GM23338 (cell line): ENCODE results near the gene ZDHHC12. TPM values are rescaled to one million over a fixed set of nuclear protein-coding genes. Genes with fewer than 3 reads are reported as not detected.

Experiments
- ATAC-seq: fragments of 200-7000 bp; cut with Tn5 transposase; 3 replicates; pipeline ENCODE4 v1.9.1; 2020
- DNase-seq: peaks from one replicate; pipeline ENCODE4 v3.0.0-alpha.2; 2015; ENCODE audit warnings: low spot score
- H2AFZ ChIP-seq: fragments of 200-600 bp; sonication (generic); 2 replicates; pipeline ENCODE4 v1.8.0; 2016; ENCODE audit warnings: antibody characterized with exemption, mild to moderate bottlenecking, moderate library complexity
- H3F3A ChIP-seq: fragments of 200-600 bp; sonication (generic); replicated peaks from 2 replicates; pipeline ENCODE4 v1.8.0; 2017; ENCODE audit warnings: antibody characterized with exemption, mixed run types, low read depth
- H3K27ac ChIP-seq: fragments of 200-600 bp; sonication (generic); 2 replicates; pipeline ENCODE4 v1.6.1; 2016; ENCODE audit warnings: low read depth
- H3K27me3 ChIP-seq: fragments of 200-600 bp; sonication (generic); 2 replicates; pipeline ENCODE4 v1.8.0; 2016; ENCODE audit warnings: mild to moderate bottlenecking, mixed run types, moderate library complexity; ENCODE audit not compliant: insufficient read depth
- H3K36me3 ChIP-seq: fragments of 200-600 bp; sonication (generic); 2 replicates; pipeline ENCODE4 v1.8.0; 2016; ENCODE audit warnings: mild to moderate bottlenecking; ENCODE audit not compliant: insufficient read depth
- H3K4me1 ChIP-seq: fragments of 200-600 bp; sonication (generic); 2 replicates; pipeline ENCODE4 v1.8.0; 2016; ENCODE audit warnings: mild to moderate bottlenecking, moderate library complexity; ENCODE audit not compliant: insufficient read depth
- H3K4me2 ChIP-seq: fragments of 200-600 bp; sonication (generic); 2 replicates; pipeline ENCODE4 v1.7.1; 2017; ENCODE audit warnings: mixed run types
- H3K4me3 ChIP-seq: fragments of 200-600 bp; sonication (generic); 2 replicates; pipeline ENCODE4 v1.6.1; 2016; ENCODE audit warnings: mixed run types
- H3K79me2 ChIP-seq: fragments of 200-600 bp; sonication (generic); replicated peaks from 2 replicates; pipeline ENCODE4 v1.8.0; 2017; ENCODE audit warnings: mild to moderate bottlenecking; ENCODE audit not compliant: insufficient read depth
- H3K9me2 ChIP-seq: fragments of 200-600 bp; sonication (generic); 2 replicates; pipeline ENCODE4 v1.8.0; 2017; ENCODE audit not compliant: insufficient read depth
- H4K20me1 ChIP-seq: fragments of 200-600 bp; sonication (generic); replicated peaks from 2 replicates; pipeline ENCODE4 v1.8.0; 2017; ENCODE audit warnings: mild to moderate bottlenecking; ENCODE audit not compliant: insufficient read depth
- H3K27ac Mint-ChIP-seq: 2 replicates; pipeline ENCODE4 v1.8.0; 2020; ENCODE audit warnings: inconsistent platforms, mild to moderate bottlenecking, moderate library complexity, mixed read lengths
- H3K27me3 Mint-ChIP-seq: 3 replicates; pipeline ENCODE4 v1.8.0; 2022; ENCODE audit warnings: low read depth, mild to moderate bottlenecking, moderate library complexity, mixed read lengths, inconsistent platforms; ENCODE audit not compliant: insufficient read depth, poor library complexity
- H3K36me3 Mint-ChIP-seq: 3 replicates; pipeline ENCODE4 v1.8.0; 2021; ENCODE audit warnings: low read depth, mild to moderate bottlenecking, inconsistent platforms, moderate library complexity, mixed read lengths
- H3K4me1 Mint-ChIP-seq: 3 replicates; pipeline ENCODE4 v1.8.0; 2020; ENCODE audit warnings: mild to moderate bottlenecking, inconsistent platforms, mixed read lengths
- H3K4me3 Mint-ChIP-seq: 3 replicates; pipeline ENCODE4 v1.8.0; 2021; ENCODE audit warnings: moderate library complexity, mild to moderate bottlenecking, inconsistent platforms, mixed read lengths
- H3K9me3 Mint-ChIP-seq: 3 replicates; pipeline ENCODE4 v1.8.0; 2020; ENCODE audit warnings: moderate library complexity, mild to moderate bottlenecking, inconsistent platforms, mixed read lengths
- CREB1 ChIP-seq: fragments of 250-450 bp; sonication (Bioruptor Pico); IDR thresholded peaks from 2 replicates; pipeline ENCODE4 v1.5.0; 2020; ENCODE audit warnings: low read depth, mild to moderate bottlenecking, moderate library complexity
- EZH2phosphoT487 ChIP-seq: fragments of 200-600 bp; sonication (generic); IDR thresholded peaks from one replicate; pipeline ENCODE4 v1.8.1; 2018; ENCODE audit warnings: antibody characterized with exemption; ENCODE audit not compliant: unreplicated experiment
- NANOG ChIP-seq: IDR thresholded peaks from 2 replicates; pipeline ENCODE4 v1.6.1; 2016; ENCODE audit warnings: antibody characterized with exemption, borderline replicate concordance
- POLR2AphosphoS5 ChIP-seq: IDR thresholded peaks from 2 replicates; pipeline ENCODE4 v1.6.1; 2016; ENCODE audit warnings: antibody characterized with exemption, low read depth
- REST ChIP-seq: IDR thresholded peaks from one replicate; pipeline ENCODE4 v1.6.1; 2018; ENCODE audit warnings: antibody characterized with exemption; ENCODE audit not compliant: unreplicated experiment
- STAT1 ChIP-seq: IDR thresholded peaks from one replicate; pipeline ENCODE4 v1.6.1; 2016; ENCODE audit warnings: antibody characterized with exemption; ENCODE audit not compliant: unreplicated experiment
- ZNF114 ChIP-seq: fragments of 250-450 bp; sonication (Bioruptor Pico); IDR thresholded peaks from 2 replicates; pipeline ENCODE4 v1.5.0; 2020; ENCODE audit warnings: mild to moderate bottlenecking, moderate library complexity
- ZNF462 ChIP-seq: fragments of 250-450 bp; sonication (Bioruptor Pico); IDR thresholded peaks from 2 replicates; pipeline ENCODE4 v1.5.0; 2020; ENCODE audit warnings: mild to moderate bottlenecking, moderate library complexity
- polyA plus RNA-seq: library from polyadenylated mRNA; unstranded; fragments of >200 nt; fragmentation: Nextera tagmentation; extraction: Ambion mirVana; gene quantifications from 2 replicates; pipeline ENCODE4 v1.2.1, GENCODE V29; 2016
- total RNA-seq: library from RNA; depleted of rRNA; stranded (reverse); fragments of >200 nt; shearing (Covaris generic); gene quantifications from 2 replicates; pipeline ENCODE4 v1.2.3, GENCODE V29; 2014

ZDHHC12 gene
- total and polyA plus RNA-seq, 2 experiments from 2014 or later, result 47.5 to 54.1 TPM

DNA sequence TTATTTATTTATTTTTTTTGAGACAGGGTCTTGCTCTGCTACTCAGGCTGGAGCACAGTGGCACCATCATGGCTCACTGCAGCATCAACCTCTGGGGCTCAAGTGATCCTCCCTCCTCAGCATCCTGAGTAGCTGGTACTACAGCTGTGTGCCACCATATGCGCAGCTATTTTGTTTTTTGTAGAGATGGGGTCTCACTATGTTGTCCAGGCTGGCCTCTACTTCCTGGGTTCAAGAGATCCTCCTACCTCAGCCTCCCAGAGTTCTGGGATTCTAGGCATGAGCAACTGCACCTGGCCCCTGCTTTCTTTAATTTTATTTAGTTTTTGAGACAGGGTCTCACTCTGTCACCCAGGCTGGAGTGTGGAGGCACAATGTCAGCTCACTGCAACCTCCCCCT is 19.5 kb upstream of the ZDHHC12 start:
- DNase-seq, result no peak
- H3K36me3 ChIP-seq, result no peaks in the 10 kb centered on the region
- H4K20me1 ChIP-seq, result no peaks in the 10 kb centered on the region
- Mint-ChIP-seq H3K27ac (no peak overlapping the region), H3K9me3 (no peaks in the 10 kb centered on the region), H3K36me3 (0 out of 3 replicates have a peak, but pooled peaks cover 12% of the 10 kb centered on the region), H3K4me3 (no peak overlapping the region), H3K4me1 (no peaks in the 10 kb centered on the region), H3K27me3 (peaks cover 1% of the 10 kb centered on the region)
- H3K27me3 ChIP-seq, result no peaks in the 10 kb centered on the region
- no peaks in the 10 kb centered on the region for H3K4me1 ChIP-seq
- H3K9me2 ChIP-seq, result no peaks in the 10 kb centered on the region
- H3K4me3 ChIP-seq, result no peak overlapping the region
- H3K79me2 ChIP-seq, result no peaks in the 10 kb centered on the region
- no peak overlapping the region for H3K27ac ChIP-seq
- no peaks in the 10 kb centered on the region for H3F3A ChIP-seq
- ATAC-seq, result no peak
- H2AFZ ChIP-seq, result no peak overlapping the region
- H3K4me2 ChIP-seq, result no peak overlapping the region
- TF ChIP-seq ZNF114 (CRISPR knock-in tag), result no peak
- no peak for TF ChIP-seq CREB1 (CRISPR knock-in tag)
- TF ChIP-seq REST, result no peak
- TF ChIP-seq STAT1, result no peak
- TF ChIP-seq EZH2phosphoT487, result no peak
- no peak for TF ChIP-seq ZNF462 (CRISPR knock-in tag)
- TF ChIP-seq POLR2AphosphoS5, result no peak
- no peak for TF ChIP-seq NANOG
